ENCODE data around the gene DEDD. TPM values are rescaled to one million over a fixed set of nuclear protein-coding genes. Genes with fewer than 3 reads are reported as not detected.

Gene DEDD
- total RNA-seq, 1 donor from 2014 or later: 34.6 TPM

GRCh38 chr1:161164901-161165610, 32.6 kb upstream of the DEDD start:
- TF ChIP-seq CTCF (IDR thresholded peaks at IDR 0.05; ENCODE audit: partially characterized antibody, unreplicated experiment): no peak
- Mint-ChIP-seq H3K4me3 (ENCODE audit: unreplicated experiment) (peak overlapping the region; percentile 90), H3K27ac (ENCODE audit: unreplicated experiment) (peak overlapping the region; percentile 35), H3K9me3 (ENCODE audit: unreplicated experiment) (peaks cover 11% of the 10 kb centered on the region), H3K36me3 (ENCODE audit: unreplicated experiment) (no peaks in the 10 kb centered on the region), H3K27me3 (ENCODE audit: unreplicated experiment) (peaks cover 10% of the 10 kb centered on the region), H3K4me1 (ENCODE audit: low read depth, unreplicated experiment) (peaks cover 13% of the 10 kb centered on the region)
- DNase-seq: no peak

- Mint-ChIP-seq H3K4me3 (ENCODE audit: unreplicated experiment) (no peak overlapping the region), H3K9me3 (ENCODE audit: unreplicated experiment) (peaks cover 10% of the 10 kb centered on the region), H3K4me1 (ENCODE audit: low read depth, unreplicated experiment) (peaks cover 14% of the 10 kb centered on the region), H3K27me3 (ENCODE audit: unreplicated experiment) (peaks cover 13% of the 10 kb centered on the region), H3K36me3 (ENCODE audit: unreplicated experiment) (no peaks in the 10 kb centered on the region), H3K27ac (ENCODE audit: unreplicated experiment) (no peak overlapping the region)
- no peak for TF ChIP-seq CTCF (IDR thresholded peaks at IDR 0.05; ENCODE audit: partially characterized antibody, unreplicated experiment)
- no peak for DNase-seq
Measured at GRCh38 chr1:161163793-161164192, 31.3 kb upstream of the DEDD start.

GRCh38 chr1:161162806-161163205, 30.3 kb upstream of the DEDD start:
- peaks cover 18% of the 10 kb centered on the region for H3K4me1 Mint-ChIP-seq (ENCODE audit: low read depth, unreplicated experiment)
- peaks cover 13% of the 10 kb centered on the region for H3K27me3 Mint-ChIP-seq (ENCODE audit: unreplicated experiment)
- H3K27ac Mint-ChIP-seq (ENCODE audit: unreplicated experiment): no peak overlapping the region
- DNase-seq: no peak
- H3K9me3 Mint-ChIP-seq (ENCODE audit: unreplicated experiment): peaks cover 11% of the 10 kb centered on the region
- TF ChIP-seq CTCF (IDR thresholded peaks at IDR 0.05; ENCODE audit: partially characterized antibody, unreplicated experiment): no peak
- no peaks in the 10 kb centered on the region for H3K36me3 Mint-ChIP-seq (ENCODE audit: unreplicated experiment)
- peak overlapping the region; percentile 6 for H3K4me3 Mint-ChIP-seq (ENCODE audit: unreplicated experiment)

DNA sequence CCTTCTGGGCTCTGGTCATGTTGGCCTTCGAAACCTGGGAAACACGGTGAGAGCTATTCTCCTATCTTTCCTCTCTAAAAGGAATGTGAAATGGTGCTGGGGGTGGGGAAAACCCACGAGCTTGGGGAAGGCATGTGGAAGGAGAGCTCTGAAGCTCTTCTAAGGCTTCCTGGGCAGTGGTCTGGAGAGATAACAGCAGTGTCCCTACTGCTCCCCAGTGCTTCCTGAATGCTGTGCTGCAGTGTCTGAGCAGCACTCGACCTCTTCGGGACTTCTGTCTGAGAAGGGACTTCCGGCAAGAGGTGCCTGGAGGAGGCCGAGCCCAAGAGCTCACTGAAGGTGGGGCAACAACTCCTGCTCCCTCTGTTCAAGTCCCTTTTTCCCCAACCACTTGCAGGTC, 29.6 kb upstream of the DEDD start:
- TF ChIP-seq CTCF (IDR thresholded peaks at IDR 0.05; ENCODE audit: partially characterized antibody, unreplicated experiment): no peak
- Mint-ChIP-seq H3K4me1 (ENCODE audit: low read depth, unreplicated experiment) (peaks cover 15% of the 10 kb centered on the region), H3K27me3 (ENCODE audit: unreplicated experiment) (peaks cover 13% of the 10 kb centered on the region), H3K4me3 (ENCODE audit: unreplicated experiment) (peak overlapping the region; percentile 78), H3K9me3 (ENCODE audit: unreplicated experiment) (peaks cover 9% of the 10 kb centered on the region), H3K36me3 (ENCODE audit: unreplicated experiment) (no peaks in the 10 kb centered on the region), H3K27ac (ENCODE audit: unreplicated experiment) (no peak overlapping the region)
- no peak for DNase-seq

DNA sequence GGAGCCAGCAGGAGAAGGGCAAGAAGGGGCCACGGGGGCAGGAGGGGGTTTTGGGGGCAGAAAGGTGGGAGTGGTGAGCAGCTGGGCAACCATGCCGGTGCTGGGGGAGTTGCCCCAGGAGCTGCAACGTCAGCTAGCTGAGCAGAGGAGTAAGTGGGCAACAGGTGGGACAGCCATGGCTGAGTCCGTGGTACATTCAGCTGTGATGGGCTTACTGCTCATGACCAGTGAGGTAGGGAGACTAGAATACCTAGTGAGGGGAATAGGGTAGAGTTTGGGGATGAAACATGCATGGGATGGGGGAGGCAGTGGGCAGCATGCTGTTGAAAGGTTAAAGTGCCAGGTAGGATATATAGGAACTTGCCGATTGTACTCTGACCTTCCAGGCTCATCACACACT, 29.2 kb upstream of the DEDD start:
- TF ChIP-seq CTCF (IDR thresholded peaks at IDR 0.05; ENCODE audit: partially characterized antibody, unreplicated experiment): no peak
- Mint-ChIP-seq H3K4me3 (ENCODE audit: unreplicated experiment) (no peak overlapping the region), H3K27ac (ENCODE audit: unreplicated experiment) (no peak overlapping the region), H3K4me1 (ENCODE audit: low read depth, unreplicated experiment) (peaks cover 14% of the 10 kb centered on the region), H3K9me3 (ENCODE audit: unreplicated experiment) (peaks cover 6% of the 10 kb centered on the region), H3K36me3 (ENCODE audit: unreplicated experiment) (no peaks in the 10 kb centered on the region), H3K27me3 (ENCODE audit: unreplicated experiment) (peaks cover 10% of the 10 kb centered on the region)
- no peak for DNase-seq
